Upper lobe of left lung (tissue), 6 donors: ENCODE results near the gene DCUN1D3. TPM values are rescaled to one million over a fixed set of nuclear protein-coding genes. Genes with fewer than 3 reads are reported as not detected.

Source experiments
- ATAC-seq, 2 donors: fragments of 200-7000 bp; cut with Tn5 transposase; one replicate each; pipeline ENCODE4 v1.9.1; 2022; ENCODE audit warnings: mild to moderate bottlenecking in 2 of 2, moderate library complexity in 2 of 2; ENCODE audit not compliant: low FRiP score in 2 of 2
- DNase-seq, 2 donors: peaks; one replicate each; pipeline ENCODE4 v3.0.0-alpha.2; 2019 to 2020
- H3K27ac ChIP-seq, 4 donors: fragments of 200-600 bp; sonication (generic); one replicate each; pipeline ENCODE4 v1.5.1; 2016 to 2019
- H3K27me3 ChIP-seq, 4 donors: fragments of 200-600 bp; sonication (generic); one replicate each; pipeline ENCODE4 v1.5.1; 2017 to 2019
- H3K36me3 ChIP-seq, 4 donors: fragments of 200-600 bp; sonication (generic); one replicate each; pipeline ENCODE4 v1.5.1; 2016 to 2019
- H3K4me1 ChIP-seq, 4 donors: fragments of 200-600 bp; sonication (generic); one replicate each; pipeline ENCODE4 v1.5.1; 2018 to 2019
- H3K4me3 ChIP-seq, 4 donors: fragments of 200-600 bp; sonication (generic); one replicate each; pipeline ENCODE4 v1.5.1; 2017 to 2019; ENCODE audit warnings: mild to moderate bottlenecking in 2 of 4, moderate library complexity in 1 of 4
- H3K9me3 ChIP-seq, 4 donors: fragments of 200-600 bp; sonication (generic); one replicate each; pipeline ENCODE4 v1.5.1; 2018 to 2019
- CTCF ChIP-seq, 6 experiments: fragments of 450-650 bp in 4 of 6; fragments of 200-600 bp in 2 of 6; sonication (generic) in 2 of 6; IDR thresholded peaks; one replicate each; pipeline ENCODE4 v1.5.1; 2016 to 2019; ENCODE audit warnings: antibody characterized with exemption in 6 of 6
- EP300 ChIP-seq, 4 donors: sonication (generic); formaldehyde crosslinking; IDR thresholded peaks; one replicate each; pipeline ENCODE4 v1.5.1; 2017; ENCODE audit warnings: antibody characterized with exemption in 4 of 4, control low read depth in 2 of 4
- POLR2A ChIP-seq, 4 donors: fragments of 450-650 bp; IDR thresholded peaks; one replicate each; pipeline ENCODE4 v1.5.1; 2016 to 2017; ENCODE audit warnings: antibody characterized with exemption in 4 of 4, mild to moderate bottlenecking in 2 of 4
- POLR2AphosphoS5 ChIP-seq, 2 donors: sonication (generic); formaldehyde crosslinking; IDR thresholded peaks; one replicate each; pipeline ENCODE4 v1.5.1; 2017; ENCODE audit warnings: antibody characterized with exemption in 2 of 2
- WGBS, 2 donors: methylation state at CpG; one replicate each; pipeline ENCODE4 v1.1.5; 2017 to 2018; 5-methylcytosine and 5-hydroxymethylcytosine counted together
- total RNA-seq, 6 donors: library from RNA; depleted of rRNA in 4 of 6; stranded (reverse); fragments of >200 nt in 4 of 6; gene quantifications; one replicate each; pipeline versions ENCODE4 v1.1.0 to v1.2.1, GENCODE V29; 2016 to 2021
- donor health status: DM: no; HTN: no; CAD: no; lungs with moderate emphysema.
- donor health status: DM: no; HTN: yes; CAD: no; lungs with severe emphysema.

DCUN1D3 gene
- total RNA-seq, 6 donors from 2014 or later: 7.2 to 33.0 (median 19.3) TPM

GRCh38 chr16:20944861-20945574 lies 44.9 kb upstream of the DCUN1D3 start:
- Histone ChIP-seq H3K36me3 (no peaks in the 10 kb centered on the region), H3K4me3 (no peak overlapping the region), H3K27me3 (no peaks in the 10 kb centered on the region), H3K4me1 (no peaks in the 10 kb centered on the region), H3K9me3 (no peaks in the 10 kb centered on the region), H3K27ac (no peak overlapping the region)
- TF ChIP-seq CTCF (IDR thresholded peaks at IDR 0.05) (no peak), EP300 (IDR thresholded peaks at IDR 0.05) (no peak), POLR2A (IDR thresholded peaks at IDR 0.05) (no peak), POLR2AphosphoS5 (IDR thresholded peaks at IDR 0.05) (peak in 1 of 2 donors; percentile 8)
- 69 to 79% methylated on average over 4 to 5 of the region's 5 CpGs for WGBS, 2 donors
- ATAC-seq (no peak), DNase-seq (no peak)

- Histone ChIP-seq H3K4me1 (no peaks in the 10 kb centered on the region), H3K9me3 (no peaks in the 10 kb centered on the region), H3K27me3 (no peaks in the 10 kb centered on the region), H3K27ac (no peak overlapping the region), H3K36me3 (no peaks in the 10 kb centered on the region), H3K4me3 (no peak overlapping the region)
- ATAC-seq (no peak), DNase-seq (no peak)
- no peak for TF ChIP-seq POLR2A (IDR thresholded peaks at IDR 0.05)
- TF ChIP-seq POLR2AphosphoS5 (IDR thresholded peaks at IDR 0.05): no peak
- no peak for TF ChIP-seq CTCF (IDR thresholded peaks at IDR 0.05)
- TF ChIP-seq EP300 (IDR thresholded peaks at IDR 0.05): no peak
- 62 to 78% methylated on average over 4 of the region's 4 CpGs for WGBS, 2 donors
Measured at GRCh38 chr16:20942256-20942655, 42.1 kb upstream of the DCUN1D3 start.

GRCh38 chr16:20941636-20941926 lies 41.4 kb upstream of the DCUN1D3 start:
- H3K4me3 ChIP-seq: no peak overlapping the region
- H3K27ac ChIP-seq: no peak overlapping the region
- no peak for TF ChIP-seq EP300 (IDR thresholded peaks at IDR 0.05)
- no peak for TF ChIP-seq POLR2A (IDR thresholded peaks at IDR 0.05)
- no peak for TF ChIP-seq CTCF (IDR thresholded peaks at IDR 0.05)
- no peak for TF ChIP-seq POLR2AphosphoS5 (IDR thresholded peaks at IDR 0.05)
- H3K9me3 ChIP-seq: no peaks in the 10 kb centered on the region
- no peaks in the 10 kb centered on the region for H3K36me3 ChIP-seq
- no peak for DNase-seq
- 96 to 100% methylated on average over 6 of the region's 6 CpGs for WGBS, 2 donors
- no peaks in the 10 kb centered on the region for H3K4me1 ChIP-seq
- no peaks in the 10 kb centered on the region for H3K27me3 ChIP-seq
- ATAC-seq: no peak

GRCh38 chr16:20940871-20941635 lies 40.9 kb upstream of the DCUN1D3 start:
- peak in 1 of 2 donors; percentile 18 for ATAC-seq
- no peaks in the 10 kb centered on the region for H3K27me3 ChIP-seq
- no peak overlapping the region for H3K4me3 ChIP-seq
- WGBS, 2 donors: 63 to 65% methylated on average over 6 of the region's 6 CpGs
- no peaks in the 10 kb centered on the region for H3K4me1 ChIP-seq
- H3K27ac ChIP-seq: no peak overlapping the region
- no peak for DNase-seq
- no peak for TF ChIP-seq POLR2A (IDR thresholded peaks at IDR 0.05)
- no peak for TF ChIP-seq EP300 (IDR thresholded peaks at IDR 0.05)
- no peak for TF ChIP-seq CTCF (IDR thresholded peaks at IDR 0.05)
- no peak for TF ChIP-seq POLR2AphosphoS5 (IDR thresholded peaks at IDR 0.05)
- no peaks in the 10 kb centered on the region for H3K9me3 ChIP-seq
- no peaks in the 10 kb centered on the region for H3K36me3 ChIP-seq
